Loucy (cell line): ENCODE data around the gene EXOG.

Experiments used
- H2AFZ ChIP-seq: fragments of 200-600 bp; sonication (generic); 2 replicates; pipeline ENCODE4 v1.6.0; 2016; ENCODE audit warnings: antibody characterized with exemption, mild to moderate bottlenecking, low read length, moderate library complexity
- H3F3A ChIP-seq: fragments of 200-600 bp; 2 replicates; pipeline ENCODE4 v1.6.0; 2016; ENCODE audit warnings: antibody characterized with exemption, low read depth, mild to moderate bottlenecking
- H3K27me3 ChIP-seq: fragments of 200-600 bp; sonication (generic); 2 replicates; pipeline ENCODE4 v1.6.1; 2014; ENCODE audit warnings: low read length, mild to moderate bottlenecking; ENCODE audit not compliant: insufficient read depth, poor library complexity, severe bottlenecking
- H3K36me3 ChIP-seq: fragments of 200-600 bp; sonication (generic); 2 replicates; pipeline ENCODE4 v1.6.1; 2016; ENCODE audit warnings: low read length; ENCODE audit not compliant: insufficient read depth
- H3K4me1 ChIP-seq: fragments of 200-600 bp; sonication (generic); 2 replicates; pipeline ENCODE4 v1.5.1; 2014; ENCODE audit warnings: low read length, mild to moderate bottlenecking; ENCODE audit not compliant: insufficient read depth, poor library complexity, severe bottlenecking
- H3K4me2 ChIP-seq: fragments of 200-600 bp; sonication (generic); 2 replicates; pipeline ENCODE4 v1.6.0; 2014; ENCODE audit warnings: antibody characterized with exemption, low read length, low read depth, mild to moderate bottlenecking; ENCODE audit not compliant: poor library complexity, severe bottlenecking
- H3K4me3 ChIP-seq: fragments of 200-600 bp; sonication (generic); 2 replicates; pipeline ENCODE4 v1.5.1; 2014; ENCODE audit warnings: low read length, mild to moderate bottlenecking, mixed read lengths; ENCODE audit not compliant: poor library complexity, severe bottlenecking
- H3K79me2 ChIP-seq: fragments of 200-600 bp; sonication (generic); 2 replicates; pipeline ENCODE4 v1.6.1; 2014; ENCODE audit warnings: low read length; ENCODE audit not compliant: insufficient read depth
- H3K9ac ChIP-seq: fragments of 200-600 bp; sonication (generic); 2 replicates; pipeline ENCODE4 v1.6.0; 2014; ENCODE audit warnings: mild to moderate bottlenecking, low read depth, low read length, moderate library complexity; ENCODE audit not compliant: poor library complexity, severe bottlenecking
- H3K9me2 ChIP-seq: fragments of 200-600 bp; sonication (generic); replicated peaks from 2 replicates; pipeline ENCODE4 v1.6.1; 2016; ENCODE audit warnings: low read depth, low read length, mixed read lengths
- H3K9me3 ChIP-seq: fragments of 200-600 bp; sonication (generic); 2 replicates; pipeline ENCODE4 v1.6.1; 2014; ENCODE audit warnings: mild to moderate bottlenecking, antibody characterized with exemption, low read length, low read depth; ENCODE audit not compliant: insufficient read depth
- H4K20me1 ChIP-seq: fragments of 200-600 bp; sonication (generic); 2 replicates; pipeline ENCODE4 v1.6.0; 2014; ENCODE audit warnings: antibody characterized with exemption, low read length, mild to moderate bottlenecking; ENCODE audit not compliant: insufficient read depth, poor library complexity, severe bottlenecking
- CTCF ChIP-seq: fragments of 200-600 bp; sonication (generic); conservative IDR thresholded peaks from 2 replicates; pipeline ENCODE4 v1.5.1; 2014; ENCODE audit warnings: mild to moderate bottlenecking, antibody characterized with exemption, low read length
- EZH2phosphoT487 ChIP-seq: fragments of 200-600 bp; IDR thresholded peaks from 2 replicates; pipeline ENCODE4 v1.6.1; 2018; ENCODE audit warnings: antibody characterized with exemption, mild to moderate bottlenecking, moderate library complexity, borderline replicate concordance

Gene EXOG

DNA sequence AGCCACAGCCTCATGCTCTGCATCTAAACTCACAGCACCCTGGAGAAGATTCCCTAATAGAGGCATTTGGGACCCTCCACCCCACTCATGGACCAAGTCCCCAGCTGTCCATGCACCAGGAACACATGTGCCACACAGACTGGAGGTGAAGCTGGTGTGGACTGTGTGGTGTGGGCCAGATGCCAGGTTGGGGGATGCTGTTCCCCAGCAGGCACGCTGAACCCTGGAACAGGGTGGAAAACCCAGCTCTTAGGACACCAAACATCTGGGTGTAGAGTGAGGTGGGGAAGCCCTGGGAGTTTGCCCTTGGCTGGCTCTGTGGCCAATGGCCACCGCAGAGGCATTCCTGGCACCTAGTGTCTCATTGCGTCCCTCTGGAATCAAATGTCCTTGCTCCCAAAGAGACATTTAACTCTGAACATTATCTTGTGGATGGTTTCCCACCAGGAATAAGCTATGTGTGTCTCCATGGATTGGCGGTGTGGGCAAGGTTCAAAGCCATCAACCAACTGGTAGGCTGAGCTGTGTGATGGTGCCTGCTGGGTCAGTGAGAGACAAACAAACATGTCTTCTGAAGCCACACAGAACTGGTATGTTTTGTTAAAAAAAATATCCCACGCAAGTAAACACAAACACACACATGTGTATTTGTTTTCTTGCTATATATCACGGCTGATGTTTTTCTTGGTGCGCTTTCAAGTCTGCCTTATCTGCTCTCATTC, 65.0 kb downstream of the EXOG start:
- Histone ChIP-seq H4K20me1 (no peaks in the 10 kb centered on the region), H2AFZ (no peak overlapping the region), H3K4me1 (no peaks in the 10 kb centered on the region), H3K4me2 (no peak overlapping the region), H3K36me3 (no peaks in the 10 kb centered on the region), H3K27me3 (no peaks in the 10 kb centered on the region), H3K4me3 (no peak overlapping the region), H3K79me2 (no peaks in the 10 kb centered on the region), H3K9ac (no peak overlapping the region), H3K9me3 (no peaks in the 10 kb centered on the region), H3F3A (no peaks in the 10 kb centered on the region), H3K9me2 (no peaks in the 10 kb centered on the region)
- TF ChIP-seq CTCF (no peak), EZH2phosphoT487 (no peak)

DNA sequence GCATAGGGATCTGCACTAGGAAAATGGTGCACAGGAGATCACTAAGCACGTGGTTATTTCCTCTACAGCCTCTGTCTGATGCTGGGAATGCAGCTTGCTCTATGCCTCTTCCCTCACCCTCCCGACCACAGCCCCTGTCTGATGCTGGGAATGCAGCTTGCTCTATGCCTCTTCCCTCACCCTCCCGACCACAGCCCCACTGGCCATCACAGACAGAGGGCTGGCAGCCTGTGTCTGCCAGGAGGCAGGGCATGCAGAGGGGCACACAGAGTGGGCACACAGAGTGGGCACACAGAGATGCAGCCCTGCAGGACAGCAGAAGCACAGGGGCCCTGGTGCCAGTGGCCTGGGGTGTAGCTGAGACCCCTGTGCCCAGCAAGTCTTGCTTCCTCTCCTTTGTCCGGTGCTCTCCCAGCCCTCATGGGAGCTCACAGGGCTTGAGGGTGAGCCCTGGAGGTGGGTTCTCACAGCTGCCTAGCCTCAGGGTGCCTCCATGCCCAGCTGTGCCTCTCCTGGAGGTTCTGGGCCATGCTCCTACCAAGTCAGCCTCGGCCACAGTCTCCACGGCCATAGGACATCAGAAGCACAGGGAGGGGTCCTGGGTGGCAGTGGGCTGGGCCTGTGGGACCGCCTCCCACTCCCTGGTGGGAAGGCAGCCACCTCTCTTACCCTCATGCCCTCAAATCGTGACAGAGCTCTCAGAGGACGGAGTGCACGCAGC, 65.8 kb downstream of the EXOG start:
- Histone ChIP-seq H2AFZ (no peak overlapping the region), H3K4me1 (no peaks in the 10 kb centered on the region), H4K20me1 (no peaks in the 10 kb centered on the region), H3K4me3 (no peak overlapping the region), H3F3A (no peaks in the 10 kb centered on the region), H3K36me3 (no peaks in the 10 kb centered on the region), H3K9ac (no peak overlapping the region), H3K9me3 (no peaks in the 10 kb centered on the region), H3K27me3 (no peaks in the 10 kb centered on the region), H3K79me2 (no peaks in the 10 kb centered on the region), H3K9me2 (no peaks in the 10 kb centered on the region), H3K4me2 (no peak overlapping the region)
- TF ChIP-seq EZH2phosphoT487 (no peak), CTCF (no peak)

DNA sequence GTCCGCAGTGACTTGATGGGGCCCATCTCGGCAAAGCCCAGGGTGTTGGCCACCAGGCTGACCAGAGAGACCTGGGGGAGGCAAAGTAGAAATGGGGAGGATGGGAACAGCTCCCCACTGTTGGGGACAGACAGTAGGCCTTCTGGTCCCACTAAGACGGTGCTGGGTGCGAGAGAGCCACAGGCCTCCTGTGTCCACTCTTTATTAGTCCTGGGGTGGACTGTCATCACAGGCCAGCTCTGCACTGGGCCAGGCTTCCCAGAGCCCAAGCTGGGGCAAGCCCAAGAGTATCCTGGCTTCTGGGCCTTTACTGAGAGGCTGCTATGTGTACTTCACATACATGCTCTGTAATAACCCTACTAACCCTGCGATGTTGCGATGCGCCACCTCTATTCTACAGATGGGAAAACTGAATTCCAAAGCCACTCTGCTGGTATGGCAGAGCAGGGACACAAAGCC, 66.4 kb downstream of the EXOG start:
- Histone ChIP-seq H3K4me1 (no peaks in the 10 kb centered on the region), H3K79me2 (no peaks in the 10 kb centered on the region)

More for the DNA sequence above, 66.4 kb downstream of the EXOG start:
- no peak overlapping the region for H3K4me2 ChIP-seq
- no peaks in the 10 kb centered on the region for H4K20me1 ChIP-seq
- H3K9ac ChIP-seq = no peak overlapping the region
- TF ChIP-seq EZH2phosphoT487 = no peak
- no peak for TF ChIP-seq CTCF
- no peaks in the 10 kb centered on the region for H3K9me3 ChIP-seq
- H3K4me3 ChIP-seq = no peak overlapping the region
- H3K36me3 ChIP-seq = no peaks in the 10 kb centered on the region
- no peaks in the 10 kb centered on the region for H3K27me3 ChIP-seq
- no peaks in the 10 kb centered on the region for H3F3A ChIP-seq
- H2AFZ ChIP-seq = no peak overlapping the region
- no peaks in the 10 kb centered on the region for H3K9me2 ChIP-seq
